ENCODE data around the gene ATP6V0B.

Gene ATP6V0B

GRCh38 chr1:44012404-44012803 lies 37.6 kb downstream of the ATP6V0B start:
- TF ChIP-seq CTCF (conservative IDR thresholded peaks at IDR 0.05; ENCODE audit: low read length), result no peak
- no peak for DNase-seq (ENCODE audit: low read depth)
- no peak overlapping the region for H3K4me3 ChIP-seq (ENCODE audit: low read length)

- DNase-seq (ENCODE audit: low read depth), result no peak
- no peak overlapping the region for H3K4me3 ChIP-seq (ENCODE audit: low read length)
- TF ChIP-seq CTCF (conservative IDR thresholded peaks at IDR 0.05; ENCODE audit: low read length), result no peak
These were observed 38.3 kb downstream of the ATP6V0B start for GRCh38 chr1:44012941-44013609.

DNA sequence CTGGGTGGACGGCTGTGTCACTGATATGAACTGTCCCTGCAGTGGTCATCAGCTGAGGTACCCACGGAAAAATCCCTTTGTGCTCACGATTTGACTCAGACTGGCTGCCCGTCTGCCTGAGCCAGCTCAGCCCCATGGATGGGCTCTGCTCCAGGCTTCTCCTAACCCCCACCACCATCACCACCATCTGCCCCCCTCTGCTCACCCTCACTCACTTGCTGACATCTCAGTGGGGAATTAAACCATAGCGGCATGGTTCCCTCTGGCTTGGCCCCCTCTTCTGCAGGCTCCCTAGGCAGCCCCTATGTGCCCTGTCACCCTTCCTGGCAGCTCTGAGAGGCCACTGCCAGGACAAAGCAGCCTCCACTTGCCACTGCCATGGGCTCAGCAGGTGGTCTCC lies 39.2 kb downstream of the ATP6V0B start:
- TF ChIP-seq CTCF (conservative IDR thresholded peaks at IDR 0.05; ENCODE audit: low read length), result no peak
- H3K4me3 ChIP-seq (ENCODE audit: low read length), result no peak overlapping the region
- no peak for DNase-seq (ENCODE audit: low read depth)

GRCh38 chr1:44014365-44015104 lies 39.8 kb downstream of the ATP6V0B start:
- no peak overlapping the region for H3K4me3 ChIP-seq (ENCODE audit: low read length)
- TF ChIP-seq CTCF (conservative IDR thresholded peaks at IDR 0.05; ENCODE audit: low read length), result no peak
- DNase-seq (ENCODE audit: low read depth), result no peak

- no peak for TF ChIP-seq CTCF (conservative IDR thresholded peaks at IDR 0.05; ENCODE audit: low read length)
- no peak overlapping the region for H3K4me3 ChIP-seq (ENCODE audit: low read length)
- DNase-seq (ENCODE audit: low read depth), result no peak
These were observed 40.4 kb downstream of the ATP6V0B start for GRCh38 chr1:44015206-44015605.

GRCh38 chr1:44016041-44016889 lies 41.5 kb downstream of the ATP6V0B start:
- TF ChIP-seq CTCF (conservative IDR thresholded peaks at IDR 0.05; ENCODE audit: low read length), result no peak
- H3K4me3 ChIP-seq (ENCODE audit: low read length), result no peak overlapping the region
- DNase-seq (ENCODE audit: low read depth), result no peak

All from AG10803 (cell line).